AG04449 (cell line): ENCODE measurements around the gene NCAM2.

Experiments used
- CTCF ChIA-PET: fragments of 350-600 bp; formaldehyde crosslinking; extraction: SDS; loops from one replicate; lab custom pipeline; 2021; ENCODE audit warnings: antibody characterized with exemption; lab: Yijun Ruan, JAX
- POLR2A ChIA-PET: fragments of 400-600, 350-600 bp; formaldehyde crosslinking; extraction: SDS; loops from one replicate; lab custom pipeline; 2020; ENCODE audit warnings: antibody characterized with exemption, inconsistent platforms; lab: Yijun Ruan, JAX
- DNase-seq: peaks from one replicate; pipeline ENCODE4 v3.0.0-alpha.2; 2010; ENCODE audit warnings: low read depth, low spot score
- H3K4me3 ChIP-seq: 2 replicates; pipeline ENCODE4 v1.5.1; 2011; ENCODE audit warnings: low read depth, mild to moderate bottlenecking, control low read depth, low read length
- CTCF ChIP-seq: IDR thresholded peaks from one replicate; pipeline ENCODE4 v1.5.1; 2011; ENCODE audit warnings: mild to moderate bottlenecking, moderate library complexity, low read length, control low read depth, inconsistent platforms; ENCODE audit not compliant: insufficient read depth; ENCODE audit errors: missing control alignments

NCAM2 gene

GRCh38 chr21:21468003-21468402, 469.8 kb downstream of the NCAM2 start:
- TF ChIP-seq CTCF, result no peak
- POLR2A ChIA-PET, result no interaction called here
- CTCF ChIA-PET, result no interaction called here
- DNase-seq, result no peak
- H3K4me3 ChIP-seq, result no peak overlapping the region

- DNase-seq, result no peak
- POLR2A ChIA-PET, result no interaction called here
- TF ChIP-seq CTCF, result no peak
- CTCF ChIA-PET, result no interaction called here
- no peak overlapping the region for H3K4me3 ChIP-seq
Measured at GRCh38 chr21:21481239-21481638, 483.0 kb downstream of the NCAM2 start.

- ChIA-PET CTCF (no interaction called here), POLR2A (no interaction called here)
- DNase-seq, result no peak
- H3K4me3 ChIP-seq, result no peak overlapping the region
- TF ChIP-seq CTCF, result no peak
Measured at GRCh38 chr21:21508859-21509258, 510.6 kb downstream of the NCAM2 start.

GRCh38 chr21:21530680-21531079, 532.5 kb downstream of the NCAM2 start:
- no peak overlapping the region for H3K4me3 ChIP-seq
- DNase-seq, result no peak
- ChIA-PET POLR2A (no interaction called here), CTCF (no interaction called here)
- TF ChIP-seq CTCF, result no peak

GRCh38 chr21:21547368-21547953, 549.3 kb downstream of the NCAM2 start:
- no peak overlapping the region for H3K4me3 ChIP-seq
- no peak for TF ChIP-seq CTCF
- POLR2A ChIA-PET, result no interaction called here
- CTCF ChIA-PET, result no interaction called here
- no peak for DNase-seq

GRCh38 chr21:21559285-21560045, 561.3 kb downstream of the NCAM2 start:
- no peak for DNase-seq
- TF ChIP-seq CTCF, result no peak
- POLR2A ChIA-PET, result no interaction called here
- CTCF ChIA-PET, result interaction anchor here (0.7 kb wide), 1 partner anchor 543 kb away, joined by 3 read pairs; no protein-coding TSS in a partner anchor
- no peak overlapping the region for H3K4me3 ChIP-seq
